Common myeloid progenitor, CD34-positive (primary cell): Measurements from ENCODE around the gene SCYL1.
A peak's percentile ranks its signal among the peaks of the same experiment; 100 is the strongest.

Experiments
- CTCF ChIA-PET: fragments of 350-600 bp; sonication (Branson Sonifier 250); formaldehyde crosslinking; loops from one replicate; lab custom pipeline; 2021; ENCODE audit warnings: antibody characterized with exemption; lab: Charles Lee
- POLR2A ChIA-PET: fragments of 350-600 bp; sonication (Branson Sonifier 250); formaldehyde crosslinking; loops from one replicate; lab custom pipeline; 2021; ENCODE audit warnings: antibody characterized with exemption; lab: Charles Lee
- DNase-seq, 3 donors: peaks; one replicate each; pipeline versions ENCODE4 v3.0.0 to v3.0.0-alpha.2; 2013
- H3K27ac ChIP-seq, 2 experiments: 1 replicate in 1 of 2; 2 replicates in 1 of 2; pipeline ENCODE4 v1.7.0; 2013; ENCODE audit warnings: inconsistent platforms in 2 of 2, low read length in 2 of 2, mild to moderate bottlenecking in 2 of 2, low read depth in 1 of 2, moderate library complexity in 1 of 2; ENCODE audit not compliant: severe bottlenecking in 2 of 2, insufficient read depth in 1 of 2, poor library complexity in 1 of 2
- H3K27me3 ChIP-seq, 5 experiments: replicated peaks in 2 of 5; 1 replicate in 3 of 5; 2 replicates in 2 of 5; pipeline versions ENCODE4 v1.6.1 to v1.7.0; 2013; ENCODE audit warnings: low read length in 4 of 5, mild to moderate bottlenecking in 2 of 5, moderate library complexity in 2 of 5, inconsistent platforms in 1 of 5; ENCODE audit not compliant: insufficient read depth in 5 of 5, control insufficient read depth in 4 of 5
- H3K36me3 ChIP-seq, 4 experiments: 1 replicate in 2 of 4; 2 replicates in 2 of 4; pipeline versions ENCODE4 v1.6.1 to v1.7.0; 2013; ENCODE audit warnings: low read length in 3 of 4, control low read depth in 1 of 4, mild to moderate bottlenecking in 1 of 4; ENCODE audit not compliant: control insufficient read depth in 4 of 4, insufficient read depth in 4 of 4
- H3K4me1 ChIP-seq, 4 experiments: 1 replicate in 3 of 4; 2 replicates in 1 of 4; pipeline versions ENCODE4 v1.6.1 to v1.7.1; 2013; ENCODE audit warnings: low read length in 3 of 4, mild to moderate bottlenecking in 3 of 4, control low read depth in 1 of 4, inconsistent platforms in 1 of 4, moderate library complexity in 1 of 4; ENCODE audit not compliant: control insufficient read depth in 4 of 4, insufficient read depth in 4 of 4; ENCODE audit errors: control extremely low read depth in 1 of 4
- H3K4me3 ChIP-seq, 7 experiments: 1 replicate in 4 of 7; 2 replicates in 3 of 7; pipeline versions ENCODE4 v1.5.1 to v1.7.0; 2013; ENCODE audit warnings: mild to moderate bottlenecking in 7 of 7, low read length in 6 of 7, moderate library complexity in 6 of 7, inconsistent platforms in 2 of 7, low read depth in 2 of 7, control low read depth in 1 of 7; ENCODE audit not compliant: insufficient read depth in 4 of 7, control insufficient read depth in 1 of 7; ENCODE audit errors: extremely low read depth in 1 of 7
- H3K9me3 ChIP-seq, 5 experiments: 1 replicate in 4 of 5; 2 replicates in 1 of 5; pipeline versions ENCODE4 v1.6.1 to v1.7.1; 2013; ENCODE audit warnings: low read length in 4 of 5, mild to moderate bottlenecking in 2 of 5, inconsistent platforms in 1 of 5, low read depth in 1 of 5, moderate library complexity in 1 of 5; ENCODE audit not compliant: control insufficient read depth in 4 of 5, insufficient read depth in 2 of 5; ENCODE audit errors: control extremely low read depth in 1 of 5
- WGBS: methylation state at CpG from one replicate; pipeline ENCODE4 v1.1.5; 2013; ENCODE audit not compliant: insufficient coverage; 5-methylcytosine and 5-hydroxymethylcytosine counted together

Gene SCYL1

DNA sequence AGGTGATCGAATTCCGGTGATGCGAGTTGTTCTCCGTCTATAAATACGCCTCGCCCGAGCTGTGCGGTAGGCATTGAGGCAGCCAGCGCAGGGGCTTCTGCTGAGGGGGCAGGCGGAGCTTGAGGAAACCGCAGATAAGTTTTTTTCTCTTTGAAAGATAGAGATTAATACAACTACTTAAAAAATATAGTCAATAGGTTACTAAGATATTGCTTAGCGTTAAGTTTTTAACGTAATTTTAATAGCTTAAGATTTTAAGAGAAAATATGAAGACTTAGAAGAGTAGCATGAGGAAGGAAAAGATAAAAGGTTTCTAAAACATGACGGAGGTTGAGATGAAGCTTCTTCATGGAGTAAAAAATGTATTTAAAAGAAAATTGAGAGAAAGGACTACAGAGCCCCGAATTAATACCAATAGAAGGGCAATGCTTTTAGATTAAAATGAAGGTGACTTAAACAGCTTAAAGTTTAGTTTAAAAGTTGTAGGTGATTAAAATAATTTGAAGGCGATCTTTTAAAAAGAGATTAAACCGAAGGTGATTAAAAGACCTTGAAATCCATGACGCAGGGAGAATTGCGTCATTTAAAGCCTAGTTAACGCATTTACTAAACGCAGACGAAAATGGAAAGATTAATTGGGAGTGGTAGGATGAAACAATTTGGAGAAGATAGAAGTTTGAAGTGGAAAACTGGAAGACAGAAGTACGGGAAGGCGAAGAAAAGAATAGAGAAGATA lies 25.7 kb upstream of the SCYL1 start, which contains the start of gene MALAT1:
MALAT1 (plus strand) TSS at position 69 of the 736 bp plus-strand sequence.
- WGBS = 0% methylated on average over 12 of the region's 24 CpGs
- Histone ChIP-seq H3K9me3 (no peaks in the 10 kb centered on the region), H3K36me3 (peaks cover 19 to 43% (median 32%) of the 10 kb centered on the region in 4 experiments), H3K4me3 (peak within 1 kb of the TSS; percentile 72 to 100 (median 99)), H3K27ac (peak within 1 kb of the TSS; percentile 100), H3K27me3 (no peaks in the 10 kb centered on the region), H3K4me1 (peaks cover 17 to 53% (median 43%) of the 10 kb centered on the region in 4 experiments)
- POLR2A ChIA-PET = interaction anchor here (0.5 to 26.7 kb wide), 23 partner anchors 7 to 736 kb away, joined by 3 to 1072 read pairs (median 5); partner anchors contain the start of genes NEAT1 and SLC25A45
- CTCF ChIA-PET = interaction anchor here (1.0 to 26.9 kb wide), 11 partner anchors 11 to 143 kb away, joined by 3 to 653 read pairs (median 7); partner anchors contain the start of gene NEAT1
- DNase-seq = peak; percentile 95 to 98 (median 97)

DNA sequence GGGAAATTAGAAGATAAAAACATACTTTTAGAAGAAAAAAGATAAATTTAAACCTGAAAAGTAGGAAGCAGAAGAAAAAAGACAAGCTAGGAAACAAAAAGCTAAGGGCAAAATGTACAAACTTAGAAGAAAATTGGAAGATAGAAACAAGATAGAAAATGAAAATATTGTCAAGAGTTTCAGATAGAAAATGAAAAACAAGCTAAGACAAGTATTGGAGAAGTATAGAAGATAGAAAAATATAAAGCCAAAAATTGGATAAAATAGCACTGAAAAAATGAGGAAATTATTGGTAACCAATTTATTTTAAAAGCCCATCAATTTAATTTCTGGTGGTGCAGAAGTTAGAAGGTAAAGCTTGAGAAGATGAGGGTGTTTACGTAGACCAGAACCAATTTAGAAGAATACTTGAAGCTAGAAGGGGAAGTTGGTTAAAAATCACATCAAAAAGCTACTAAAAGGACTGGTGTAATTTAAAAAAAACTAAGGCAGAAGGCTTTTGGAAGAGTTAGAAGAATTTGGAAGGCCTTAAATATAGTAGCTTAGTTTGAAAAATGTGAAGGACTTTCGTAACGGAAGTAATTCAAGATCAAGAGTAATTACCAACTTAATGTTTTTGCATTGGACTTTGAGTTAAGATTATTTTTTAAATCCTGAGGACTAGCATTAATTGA lies 25.0 kb upstream of the SCYL1 start:
- Histone ChIP-seq H3K27ac (peak overlapping the region; percentile 100), H3K36me3 (peaks cover 22 to 50% (median 38%) of the 10 kb centered on the region in 4 experiments), H3K9me3 (no peaks in the 10 kb centered on the region), H3K4me3 (peak overlapping the region; percentile 71 to 100 (median 99)), H3K27me3 (no peaks in the 10 kb centered on the region), H3K4me1 (peaks cover 23 to 53% (median 42%) of the 10 kb centered on the region in 4 experiments)
- DNase-seq = peak in 2 of 3 donors; percentile 38 to 44
- ChIA-PET POLR2A (interaction anchor here (0.6 to 26.7 kb wide), 16 partner anchors 8 to 736 kb away, joined by 3 to 1072 read pairs (median 8); partner anchors contain the start of genes NEAT1, SLC25A45 and TIGD3), CTCF (interaction anchor here (0.7 to 26.9 kb wide), 11 partner anchors 10 to 121 kb away, joined by 3 to 653 read pairs (median 7); partner anchors contain the start of gene NEAT1)
- no CpG with 5 or more reads among the region's 3 CpGs for WGBS

DNA sequence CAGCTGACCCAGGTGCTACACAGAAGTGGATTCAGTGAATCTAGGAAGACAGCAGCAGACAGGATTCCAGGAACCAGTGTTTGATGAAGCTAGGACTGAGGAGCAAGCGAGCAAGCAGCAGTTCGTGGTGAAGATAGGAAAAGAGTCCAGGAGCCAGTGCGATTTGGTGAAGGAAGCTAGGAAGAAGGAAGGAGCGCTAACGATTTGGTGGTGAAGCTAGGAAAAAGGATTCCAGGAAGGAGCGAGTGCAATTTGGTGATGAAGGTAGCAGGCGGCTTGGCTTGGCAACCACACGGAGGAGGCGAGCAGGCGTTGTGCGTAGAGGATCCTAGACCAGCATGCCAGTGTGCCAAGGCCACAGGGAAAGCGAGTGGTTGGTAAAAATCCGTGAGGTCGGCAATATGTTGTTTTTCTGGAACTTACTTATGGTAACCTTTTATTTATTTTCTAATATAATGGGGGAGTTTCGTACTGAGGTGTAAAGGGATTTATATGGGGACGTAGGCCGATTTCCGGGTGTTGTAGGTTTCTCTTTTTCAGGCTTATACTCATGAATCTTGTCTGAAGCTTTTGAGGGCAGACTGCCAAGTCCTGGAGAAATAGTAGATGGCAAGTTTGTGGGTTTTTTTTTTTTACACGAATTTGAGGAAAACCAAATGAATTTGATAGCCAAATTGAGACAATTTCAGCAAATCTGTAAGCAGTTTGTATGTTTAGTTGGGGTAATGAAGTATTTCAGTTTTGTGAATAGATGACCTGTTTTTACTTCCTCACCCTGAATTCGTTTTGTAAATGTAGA lies 24.3 kb upstream of the SCYL1 start:
- Histone ChIP-seq H3K27ac (peak overlapping the region; percentile 100), H3K36me3 (peaks cover 22 to 57% (median 43%) of the 10 kb centered on the region in 4 experiments), H3K9me3 (no peaks in the 10 kb centered on the region), H3K27me3 (no peaks in the 10 kb centered on the region), H3K4me3 (peak overlapping the region; percentile 71 to 100 (median 99)), H3K4me1 (peaks cover 27 to 55% (median 45%) of the 10 kb centered on the region in 4 experiments)
- peak in 2 of 3 donors; percentile 58 to 65 for DNase-seq
- POLR2A ChIA-PET = interaction anchor here (0.6 to 26.7 kb wide), 17 partner anchors 8 to 737 kb away, joined by 3 to 1072 read pairs (median 8); partner anchors contain the start of genes NEAT1, SLC25A45 and TIGD3
- WGBS = 0% methylated on average over 11 of the region's 20 CpGs
- CTCF ChIA-PET = interaction anchor here (0.7 to 26.9 kb wide), 6 partner anchors 9 to 84 kb away, joined by 3 to 653 read pairs (median 11); partner anchors contain the start of gene NEAT1

DNA sequence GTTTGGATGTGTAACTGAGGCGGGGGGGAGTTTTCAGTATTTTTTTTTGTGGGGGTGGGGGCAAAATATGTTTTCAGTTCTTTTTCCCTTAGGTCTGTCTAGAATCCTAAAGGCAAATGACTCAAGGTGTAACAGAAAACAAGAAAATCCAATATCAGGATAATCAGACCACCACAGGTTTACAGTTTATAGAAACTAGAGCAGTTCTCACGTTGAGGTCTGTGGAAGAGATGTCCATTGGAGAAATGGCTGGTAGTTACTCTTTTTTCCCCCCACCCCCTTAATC lies 23.8 kb upstream of the SCYL1 start:
- DNase-seq = peak in 1 of 3 donors; percentile 37
- ChIA-PET POLR2A (interaction anchor here (0.6 to 26.7 kb wide), 10 partner anchors 9 to 1253 kb away, joined by 3 to 1072 read pairs (median 6); partner anchors contain the start of gene NEAT1), CTCF (interaction anchor here (0.9 to 26.9 kb wide), 3 partner anchors 28 to 172 kb away, joined by 3 to 653 read pairs (median 74); partner anchors contain the start of gene NEAT1)
- Histone ChIP-seq H3K27ac (peak overlapping the region; percentile 100), H3K36me3 (peaks cover 22 to 59% (median 46%) of the 10 kb centered on the region in 4 experiments), H3K4me3 (peak overlapping the region in 6 of 7 experiments; percentile 97 to 100 (median 100)), H3K4me1 (peaks cover 25 to 55% (median 43%) of the 10 kb centered on the region in 4 experiments), H3K9me3 (no peaks in the 10 kb centered on the region), H3K27me3 (no peaks in the 10 kb centered on the region)
- WGBS = no CpG with 5 or more reads among the region's 2 CpGs

DNA sequence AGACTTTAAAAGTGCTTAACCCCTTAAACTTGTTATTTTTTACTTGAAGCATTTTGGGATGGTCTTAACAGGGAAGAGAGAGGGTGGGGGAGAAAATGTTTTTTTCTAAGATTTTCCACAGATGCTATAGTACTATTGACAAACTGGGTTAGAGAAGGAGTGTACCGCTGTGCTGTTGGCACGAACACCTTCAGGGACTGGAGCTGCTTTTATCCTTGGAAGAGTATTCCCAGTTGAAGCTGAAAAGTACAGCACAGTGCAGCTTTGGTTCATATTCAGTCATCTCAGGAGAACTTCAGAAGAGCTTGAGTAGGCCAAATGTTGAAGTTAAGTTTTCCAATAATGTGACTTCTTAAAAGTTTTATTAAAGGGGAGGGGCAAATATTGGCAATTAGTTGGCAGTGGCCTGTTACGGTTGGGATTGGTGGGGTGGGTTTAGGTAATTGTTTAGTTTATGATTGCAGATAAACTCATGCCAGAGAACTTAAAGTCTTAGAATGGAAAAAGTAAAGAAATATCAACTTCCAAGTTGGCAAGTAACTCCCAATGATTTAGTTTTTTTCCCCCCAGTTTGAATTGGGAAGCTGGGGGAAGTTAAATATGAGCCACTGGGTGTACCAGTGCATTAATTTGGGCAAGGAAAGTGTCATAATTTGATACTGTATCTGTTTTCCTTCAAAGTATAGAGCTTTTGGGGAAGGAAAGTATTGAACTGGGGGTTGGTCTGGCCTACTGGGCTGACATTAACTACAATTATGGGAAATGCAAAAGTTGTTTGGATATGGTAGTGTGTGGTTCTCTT lies 23.2 kb upstream of the SCYL1 start:
- CTCF ChIA-PET = interaction anchor here (0.9 to 26.9 kb wide), 6 partner anchors 15 to 172 kb away, joined by 3 to 653 read pairs (median 8); partner anchors contain the start of gene NEAT1
- H3K9me3 ChIP-seq = no peaks in the 10 kb centered on the region
- WGBS = 0% methylated on average over 3 of the region's 3 CpGs

More for the DNA sequence above, 23.2 kb upstream of the SCYL1 start:
- Histone ChIP-seq H3K36me3 (peaks cover 22 to 59% (median 48%) of the 10 kb centered on the region in 4 experiments), H3K27me3 (no peaks in the 10 kb centered on the region), H3K4me1 (peaks cover 20 to 55% (median 41%) of the 10 kb centered on the region in 4 experiments), H3K27ac (peak overlapping the region; percentile 100), H3K4me3 (peak overlapping the region in 6 of 7 experiments; percentile 97 to 100 (median 100))
- peak in 2 of 3 donors; percentile 30 to 35 for DNase-seq
- POLR2A ChIA-PET = interaction anchor here (0.6 to 26.7 kb wide), 12 partner anchors 9 to 1253 kb away, joined by 3 to 1072 read pairs (median 6); partner anchors contain the start of genes NEAT1, SLC25A45 and ZNRD2
